H1 (cell line): Measurements from ENCODE around the gene SH3YL1. TPM values are rescaled to one million over a fixed set of nuclear protein-coding genes. Genes with fewer than 3 reads are reported as not detected.

ENCODE experiments used
- CTCF ChIA-PET: fragments of 300-600 bp; sonication (Branson Sonifier 250); formaldehyde crosslinking; loops from one replicate; lab custom pipeline; 2021; ENCODE audit not compliant: partially characterized antibody; lab: Charles Lee
- POLR2A ChIA-PET: fragments of 300-600 bp; sonication (Branson Sonifier 250); formaldehyde crosslinking; loops from one replicate; lab custom pipeline; 2021; ENCODE audit warnings: inconsistent platforms; ENCODE audit not compliant: partially characterized antibody; lab: Charles Lee
- DNase-seq, 2 experiments: peaks; one replicate each; pipeline versions ENCODE4 v3.0.0 to v3.0.0-alpha.2; 2010 to 2022; ENCODE audit warnings: low spot score in 2 of 2, low read depth in 1 of 2, mixed read lengths in 1 of 2
- FAIRE-seq: peaks from 2 replicates; lab custom pipeline; 2011; peaks lifted over from hg19 to GRCh38; lab: Jason Lieb, UNC
- H2AFZ ChIP-seq: 2 replicates; pipeline ENCODE4 v1.8.1; 2012; ENCODE audit warnings: low read length, inconsistent platforms
- H2AK5ac ChIP-seq: 2 replicates; pipeline ENCODE4 v1.6.1; 2013; ENCODE audit warnings: low read depth, low read length
- H2BK120ac ChIP-seq: replicated peaks from 2 replicates; pipeline ENCODE3; 2013; ENCODE audit warnings: low read depth, low read length, inconsistent platforms
- H2BK12ac ChIP-seq: 2 replicates; pipeline ENCODE4 v1.6.1; 2013; ENCODE audit warnings: low read depth, low read length
- H2BK15ac ChIP-seq: 2 replicates; pipeline ENCODE4 v1.6.1; 2013; ENCODE audit warnings: low read length
- H2BK20ac ChIP-seq: 2 replicates; pipeline ENCODE4 v1.6.1; 2013; ENCODE audit warnings: low read length
- H2BK5ac ChIP-seq: 2 replicates; pipeline ENCODE4 v1.6.1; 2013; ENCODE audit warnings: low read depth, low read length
- H3K14ac ChIP-seq: 2 replicates; pipeline ENCODE4 v1.6.1; 2013; ENCODE audit warnings: inconsistent platforms; ENCODE audit not compliant: insufficient read length
- H3K18ac ChIP-seq: 2 replicates; pipeline ENCODE4 v1.6.1; 2013; ENCODE audit warnings: low read length; ENCODE audit errors: extremely low read depth
- H3K23ac ChIP-seq: 2 replicates; pipeline ENCODE4 v1.6.1; 2013; ENCODE audit warnings: inconsistent platforms; ENCODE audit not compliant: insufficient read length
- H3K23me2 ChIP-seq: 2 replicates; pipeline ENCODE4 v1.6.1; 2013; ENCODE audit warnings: low read depth, low read length
- H3K27ac ChIP-seq: 2 replicates; pipeline ENCODE4 v1.6.1; 2011; ENCODE audit warnings: low read depth, low read length, inconsistent platforms
- H3K27me3 ChIP-seq, 4 experiments: replicated peaks in 1 of 4; 1 replicate in 1 of 4; 2 replicates in 3 of 4; pipeline versions ENCODE4 v1.6.1 to v1.8.1; 2011 to 2013; ENCODE audit warnings: low read length in 3 of 4, mild to moderate bottlenecking in 3 of 4, inconsistent platforms in 2 of 4, mixed read lengths in 2 of 4, moderate library complexity in 1 of 4; ENCODE audit not compliant: control insufficient read depth in 3 of 4, insufficient read depth in 3 of 4; ENCODE audit errors: extremely low read depth in 1 of 4
- H3K36me3 ChIP-seq, 4 experiments: 2 replicates each; pipeline versions ENCODE4 v1.6.1 to v1.8.1; 2011 to 2013; ENCODE audit warnings: mild to moderate bottlenecking in 4 of 4, low read length in 3 of 4, moderate library complexity in 2 of 4, control low read depth in 1 of 4, inconsistent platforms in 1 of 4; ENCODE audit not compliant: insufficient read depth in 4 of 4, control insufficient read depth in 2 of 4
- H3K4ac ChIP-seq: replicated peaks from 2 replicates; pipeline ENCODE3; 2013; ENCODE audit warnings: low read length, low read depth, mixed read lengths, inconsistent platforms; ENCODE audit not compliant: insufficient read length
- H3K4me1 ChIP-seq, 4 experiments: replicated peaks in 1 of 4; 1 replicate in 1 of 4; 2 replicates in 3 of 4; pipeline versions ENCODE4 v1.6.1 to v1.8.1; 2011 to 2013; ENCODE audit warnings: low read length in 3 of 4, inconsistent platforms in 2 of 4, mixed read lengths in 1 of 4; ENCODE audit not compliant: insufficient read depth in 4 of 4, control insufficient read depth in 3 of 4
- H3K4me2 ChIP-seq, 2 experiments: 2 replicates each; pipeline versions ENCODE4 v1.6.1 to v1.8.1; 2011 to 2013; ENCODE audit warnings: low read depth in 2 of 2, low read length in 2 of 2, control low read depth in 1 of 2, inconsistent platforms in 1 of 2, mild to moderate bottlenecking in 1 of 2; ENCODE audit not compliant: insufficient read depth in 1 of 2
- H3K4me3 ChIP-seq, 4 experiments: fragments of 200-600, 300-600 bp in 1 of 4; sonication (generic), shearing (Covaris generic), sonication (Bioruptor Twin) in 1 of 4; 2 replicates each; pipeline versions ENCODE4 v1.5.1 to v1.8.1; 2011 to 2016; ENCODE audit warnings: low read length in 4 of 4, low read depth in 3 of 4, control low read depth in 2 of 4, inconsistent platforms in 2 of 4, mild to moderate bottlenecking in 2 of 4, mixed read lengths in 1 of 4, moderate library complexity in 1 of 4; ENCODE audit not compliant: insufficient read depth in 2 of 4; ENCODE audit errors: extremely low read depth in 1 of 4
- H3K56ac ChIP-seq: replicated peaks from 2 replicates; pipeline ENCODE3; 2013; ENCODE audit warnings: low read depth, mild to moderate bottlenecking, mixed read lengths, low read length, inconsistent platforms; ENCODE audit not compliant: insufficient read length
- H3K79me1 ChIP-seq: 2 replicates; pipeline ENCODE4 v1.6.1; 2013; ENCODE audit warnings: low read depth, low read length, control low read depth
- H3K79me2 ChIP-seq, 2 experiments: 2 replicates each; pipeline versions ENCODE4 v1.6.1 to v1.8.1; 2012 to 2013; ENCODE audit warnings: low read length in 2 of 2, mild to moderate bottlenecking in 2 of 2, inconsistent platforms in 1 of 2; ENCODE audit not compliant: insufficient read depth in 2 of 2, control insufficient read depth in 1 of 2
- H3K9ac ChIP-seq, 4 experiments: replicated peaks in 1 of 4; 1 replicate in 1 of 4; 2 replicates in 3 of 4; pipeline versions ENCODE4 v1.6.1 to v1.8.1; 2011 to 2013; ENCODE audit warnings: low read depth in 3 of 4, low read length in 3 of 4, control low read depth in 2 of 4, mild to moderate bottlenecking in 2 of 4, moderate library complexity in 2 of 4, inconsistent platforms in 1 of 4; ENCODE audit errors: extremely low read depth in 1 of 4
- H3K9me3 ChIP-seq, 2 experiments: 2 replicates each; pipeline versions ENCODE4 v1.6.1 to v1.8.1; 2012 to 2013; ENCODE audit warnings: mild to moderate bottlenecking in 2 of 2, moderate library complexity in 2 of 2, control low read depth in 1 of 2, inconsistent platforms in 1 of 2, low read depth in 1 of 2, low read length in 1 of 2, mixed read lengths in 1 of 2; ENCODE audit not compliant: insufficient read depth in 2 of 2
- H4K20me1 ChIP-seq, 2 experiments: replicated peaks in 1 of 2; 2 replicates each; pipeline versions ENCODE3 to v1.8.1; 2011 to 2013; ENCODE audit warnings: inconsistent platforms in 2 of 2, low read length in 2 of 2, mild to moderate bottlenecking in 1 of 2; ENCODE audit not compliant: insufficient read depth in 2 of 2, control insufficient read depth in 1 of 2
- H4K5ac ChIP-seq: 2 replicates; pipeline ENCODE4 v1.6.1; 2013; ENCODE audit warnings: low read length, low read depth, mixed read lengths, inconsistent platforms; ENCODE audit not compliant: insufficient read length
- H4K8ac ChIP-seq: 2 replicates; pipeline ENCODE4 v1.8.0; 2013; ENCODE audit warnings: mild to moderate bottlenecking, moderate library complexity, low read length, inconsistent platforms; ENCODE audit not compliant: insufficient read depth; ENCODE audit errors: extremely low read depth
- H4K91ac ChIP-seq: replicated peaks from 2 replicates; pipeline ENCODE3; 2013; ENCODE audit warnings: low read length, mixed read lengths, inconsistent platforms; ENCODE audit not compliant: insufficient read length
- EZH2 ChIP-seq: fragments of 200-600 bp; sonication (generic); IDR thresholded peaks from 2 replicates; pipeline ENCODE4 v1.7.1; 2012; ENCODE audit warnings: low read depth, mild to moderate bottlenecking, moderate library complexity, low read length, inconsistent platforms; ENCODE audit not compliant: severe bottlenecking
- HDAC6 ChIP-seq: IDR thresholded peaks from one replicate; pipeline ENCODE4 v1.7.1; 2012; ENCODE audit warnings: low read depth, mild to moderate bottlenecking, inconsistent platforms, low read length, moderate library complexity
- KDM1A ChIP-seq: fragments of 200-600, 300-600 bp; sonication (generic); IDR thresholded peaks from 2 replicates; pipeline ENCODE4 v1.7.1; 2016; ENCODE audit warnings: mild to moderate bottlenecking, low read length, borderline replicate concordance
- WGBS, 2 experiments: shearing (Covaris generic) in 1 of 2; methylation state at CpG; one replicate each; pipeline versions ENCODE4 v1.1.6 to v1.1.7; 2013 to 2015; ENCODE audit warnings: low lambda C conversion rate in 2 of 2, mixed read lengths in 2 of 2, inconsistent platforms in 1 of 2, low coverage in 1 of 2, missing lambda C conversion rate in 1 of 2; ENCODE audit not compliant: insufficient replicate concordance in 2 of 2, insufficient coverage in 1 of 2, insufficient read length in 1 of 2; ENCODE audit errors: extremely low coverage in 1 of 2, missing lambda C conversion rate in 1 of 2; 5-methylcytosine and 5-hydroxymethylcytosine counted together
- polyA plus RNA-seq, 7 experiments: library from polyadenylated mRNA; depleted of rRNA in 3 of 7; stranded (reverse) in 5 of 7; unstranded in 2 of 7; fragments of >200 nt in 5 of 7; fragments of 200-250 nt in 2 of 7; gene quantifications; 1 replicate in 5 of 7; 2 replicates in 1 of 7; 4 replicates in 1 of 7; pipeline versions ENCODE4 v1.2.1 to v1.2.3, GENCODE V29; 2011 to 2013; ENCODE audit warnings: missing spikeins in 2 of 7, mixed read lengths in 2 of 7
- total RNA-seq: library from RNA; stranded (reverse); fragmentation: NEBNext Ultra II Directional; extraction: Animal tissue kit (Norgen Biotek cat#: 25700); gene quantifications from 2 replicates; pipeline ENCODE4 v1.2.1, GENCODE V29; 2021

Gene SH3YL1
- total and polyA plus RNA-seq, 2 of the 8 experiments (the other 6 are each of a cell fraction or from before 2014, with no cell fraction given): 13.6 to 37.2 TPM

GRCh38 chr2:270861-271260 is 7.0 kb upstream of the SH3YL1 start:
- H4K91ac ChIP-seq: no peak overlapping the region
- H3K23ac ChIP-seq: no peak overlapping the region
- H3K36me3 ChIP-seq: peaks cover 2 to 31% (median 9%) of the 10 kb centered on the region in 4 experiments; a peak in 6 of 8 replicates
- no peak for DNase-seq
- H2BK5ac ChIP-seq: no peak overlapping the region
- H3K9me3 ChIP-seq: no peaks in the 10 kb centered on the region
- H2AFZ ChIP-seq: no peak overlapping the region
- no peak overlapping the region for H3K4me3 ChIP-seq
- no peak overlapping the region for H4K5ac ChIP-seq
- H2BK12ac ChIP-seq: no peak overlapping the region
- WGBS, 2 experiments: 93% methylated on average over 4 of the region's 4 CpGs; no CpG with 5 or more reads in 1 of the 2 experiments
- H4K20me1 ChIP-seq: peaks cover 28 to 39% of the 10 kb centered on the region in 2 experiments
- no peak overlapping the region for H3K4me2 ChIP-seq
- TF ChIP-seq KDM1A: no peak
- no peak for TF ChIP-seq EZH2
- TF ChIP-seq HDAC6: no peak
- no peak overlapping the region for H3K14ac ChIP-seq
- H2BK20ac ChIP-seq: no peak overlapping the region
- peak overlapping the region; percentile 54 for H3K4ac ChIP-seq
- no peak overlapping the region for H2AK5ac ChIP-seq
- H3K23me2 ChIP-seq: no peaks in the 10 kb centered on the region; the same call in 1 of the 2 replicates
- H3K9ac ChIP-seq: no peak overlapping the region
- H4K8ac ChIP-seq: no peak overlapping the region
- no peak overlapping the region for H2BK15ac ChIP-seq
- H3K56ac ChIP-seq: no peak overlapping the region
- FAIRE-seq: no peak
- H3K79me1 ChIP-seq: peaks cover 16% of the 10 kb centered on the region
- H3K27ac ChIP-seq: no peak overlapping the region
- H2BK120ac ChIP-seq: no peak overlapping the region
- no peak overlapping the region for H3K18ac ChIP-seq
- peaks cover 39 to 100% of the 10 kb centered on the region in 2 experiments for H3K79me2 ChIP-seq
- peaks cover 0 to 3% (median 0%) of the 10 kb centered on the region in 4 experiments; a peak in 3 of 7 replicates for H3K4me1 ChIP-seq
- ChIA-PET POLR2A (interaction anchor here (1.0 to 1.4 kb wide), 4 partner anchors 10 to 15 kb away, joined by 3 to 4 read pairs (median 3); no protein-coding TSS in a partner anchor), CTCF (no interaction called here)
- H3K27me3 ChIP-seq: no peaks in the 10 kb centered on the region
